IMR-90 (cell line): ENCODE results near the gene CFAP97D1. TPM values are rescaled to one million over a fixed set of nuclear protein-coding genes. Genes with fewer than 3 reads are reported as not detected.

Experiments
- ATAC-seq: fragments of 200-7000 bp; cut with Tn5 transposase; 2 replicates; pipeline ENCODE4 v1.9.1; 2020; ENCODE audit warnings: low read depth, mild to moderate bottlenecking, moderate library complexity
- BruUV-seq: library from RNA; stranded (reverse); fragments of 400-500 nt; replicated peaks from 2 replicates; lab custom pipeline; 2021; lab: Mats Ljungman, UMichigan
- CTCF ChIA-PET: fragments of 300-600 bp; formaldehyde crosslinking; extraction: SDS; loops from one replicate; lab custom pipeline; 2021; ENCODE audit warnings: antibody characterized with exemption; lab: Yijun Ruan, JAX
- POLR2A ChIA-PET: fragments of 300-600 bp; sonication (Branson Sonifier 250); formaldehyde crosslinking; loops from one replicate; lab custom pipeline; 2022; ENCODE audit warnings: antibody characterized with exemption; ENCODE audit not compliant: unreplicated experiment; lab: Charles Lee
- DNase-seq: peaks from one replicate; pipeline ENCODE4 v3.0.0; 2013
- H2AFZ ChIP-seq: replicated peaks from 2 replicates; pipeline ENCODE3; 2013; ENCODE audit warnings: low read length, mild to moderate bottlenecking; ENCODE audit not compliant: poor library complexity
- H2AK5ac ChIP-seq: 2 replicates; pipeline ENCODE4 v1.6.1; 2013; ENCODE audit warnings: low read depth, low read length, inconsistent platforms
- H2AK9ac ChIP-seq: replicated peaks from 2 replicates; pipeline ENCODE3; 2013; ENCODE audit warnings: mild to moderate bottlenecking, low read depth, low read length, moderate library complexity; ENCODE audit not compliant: poor library complexity
- H2BK120ac ChIP-seq: 2 replicates; pipeline ENCODE4 v1.6.1; 2013; ENCODE audit warnings: low read depth, low read length, inconsistent platforms
- H2BK15ac ChIP-seq: 3 replicates; pipeline ENCODE4 v1.6.1; 2013; ENCODE audit warnings: low read depth, low read length, inconsistent platforms
- H2BK20ac ChIP-seq: 2 replicates; pipeline ENCODE4 v1.6.1; 2013; ENCODE audit warnings: low read depth, mild to moderate bottlenecking, inconsistent platforms, low read length, moderate library complexity
- H2BK5ac ChIP-seq: 2 replicates; pipeline ENCODE4 v1.6.1; 2013; ENCODE audit warnings: mild to moderate bottlenecking, low read depth, low read length, inconsistent platforms; ENCODE audit not compliant: poor library complexity, severe bottlenecking
- H3K14ac ChIP-seq: replicated peaks from 2 replicates; pipeline ENCODE4 v1.6.1; 2013; ENCODE audit warnings: low read depth, low read length, inconsistent platforms
- H3K18ac ChIP-seq: 2 replicates; pipeline ENCODE4 v1.6.1; 2013; ENCODE audit warnings: low read depth, low read length, control low read depth
- H3K23ac ChIP-seq: 2 replicates; pipeline ENCODE4 v1.6.1; 2013; ENCODE audit warnings: low read depth, low read length, inconsistent platforms
- H3K27ac ChIP-seq: 2 replicates; pipeline ENCODE4 v1.5.1; 2013; ENCODE audit warnings: mild to moderate bottlenecking, control low read depth, low read length; ENCODE audit not compliant: insufficient read depth
- H3K27me3 ChIP-seq: 2 replicates; pipeline ENCODE4 v1.6.1; 2013; ENCODE audit warnings: low read length; ENCODE audit not compliant: control insufficient read depth, insufficient read depth
- H3K36me3 ChIP-seq: 2 replicates; pipeline ENCODE4 v1.6.1; 2013; ENCODE audit warnings: low read length, mixed read lengths; ENCODE audit not compliant: control insufficient read depth, insufficient read depth
- H3K4ac ChIP-seq: 2 replicates; pipeline ENCODE4 v1.6.1; 2013; ENCODE audit warnings: low read depth, low read length, inconsistent platforms
- H3K4me1 ChIP-seq: 2 replicates; pipeline ENCODE4 v1.6.1; 2013; ENCODE audit warnings: low read length, mixed read lengths; ENCODE audit not compliant: control insufficient read depth, insufficient read depth
- H3K4me2 ChIP-seq: 2 replicates; pipeline ENCODE4 v1.6.1; 2013; ENCODE audit warnings: low read depth, mild to moderate bottlenecking, control low read depth, low read length, moderate library complexity
- H3K4me3 ChIP-seq: 2 replicates; pipeline ENCODE4 v1.5.1; 2013; ENCODE audit warnings: low read depth, mild to moderate bottlenecking, control low read depth, low read length, moderate library complexity; ENCODE audit not compliant: insufficient read depth
- H3K56ac ChIP-seq: 2 replicates; pipeline ENCODE4 v1.6.1; 2013; ENCODE audit warnings: low read length, inconsistent platforms; ENCODE audit not compliant: insufficient read depth; ENCODE audit errors: extremely low read depth
- H3K79me1 ChIP-seq, 2 experiments: 2 replicates each; pipeline ENCODE4 v1.6.1; 2013; ENCODE audit warnings: low read length in 2 of 2, inconsistent platforms in 1 of 2, low read depth in 1 of 2
- H3K9ac ChIP-seq: 2 replicates; pipeline ENCODE4 v1.6.1; 2013; ENCODE audit warnings: low read depth, low read length, control low read depth
- H3K9me1 ChIP-seq: 2 replicates; pipeline ENCODE4 v1.6.1; 2013; ENCODE audit warnings: low read length, inconsistent platforms; ENCODE audit not compliant: insufficient read depth
- H3K9me3 ChIP-seq: 2 replicates; pipeline ENCODE4 v1.6.1; 2013; ENCODE audit warnings: low read length; ENCODE audit not compliant: control insufficient read depth, insufficient read depth
- H4K20me1 ChIP-seq: 2 replicates; pipeline ENCODE4 v1.6.1; 2013; ENCODE audit warnings: low read length, inconsistent platforms; ENCODE audit not compliant: insufficient read depth
- H4K5ac ChIP-seq: 2 replicates; pipeline ENCODE4 v1.6.1; 2013; ENCODE audit warnings: mild to moderate bottlenecking, low read depth, low read length, control low read depth
- H4K8ac ChIP-seq, 2 experiments: 2 replicates each; pipeline ENCODE4 v1.6.1; 2013; ENCODE audit warnings: low read depth in 2 of 2, low read length in 2 of 2, control low read depth in 1 of 2, inconsistent platforms in 1 of 2
- H4K91ac ChIP-seq: 2 replicates; pipeline ENCODE4 v1.6.1; 2013; ENCODE audit warnings: low read depth, low read length, inconsistent platforms; ENCODE audit not compliant: insufficient read depth
- CHD1 ChIP-seq: IDR thresholded peaks from 2 replicates; pipeline ENCODE4 v1.6.1; 2012; ENCODE audit warnings: low read depth, low read length, improper control_type of control experiment
- ELK1 ChIP-seq: fragments of 150-350 bp; IDR thresholded peaks from 2 replicates; pipeline ENCODE4 v1.6.1; 2016; ENCODE audit warnings: low read depth, mild to moderate bottlenecking, low read length, moderate library complexity, borderline replicate concordance
- FOS ChIP-seq: fragments of 150-350 bp; IDR thresholded peaks from 2 replicates; pipeline ENCODE4 v1.6.1; 2016; ENCODE audit warnings: low read depth, low read length
- MAZ ChIP-seq: IDR thresholded peaks from 2 replicates; pipeline ENCODE4 v1.6.1; 2012; ENCODE audit warnings: low read depth, mild to moderate bottlenecking, low read length, improper control_type of control experiment, moderate library complexity, borderline replicate concordance
- POLR2A ChIP-seq: IDR thresholded peaks from 2 replicates; pipeline ENCODE4 v1.6.1; 2012; ENCODE audit warnings: mild to moderate bottlenecking, low read depth, low read length
- RCOR1 ChIP-seq: IDR thresholded peaks from 2 replicates; pipeline ENCODE4 v1.6.1; 2012; ENCODE audit warnings: mild to moderate bottlenecking, low read length, improper control_type of control experiment; ENCODE audit not compliant: insufficient replicate concordance
- RFX5 ChIP-seq: IDR thresholded peaks from 2 replicates; pipeline ENCODE4 v1.8.0; 2012; ENCODE audit warnings: low read depth, mild to moderate bottlenecking, low read length, moderate library complexity
- SMC3 ChIP-seq: fragments of 150-350 bp; IDR thresholded peaks from 2 replicates; pipeline ENCODE4 v1.6.1; 2016; ENCODE audit warnings: low read depth, mild to moderate bottlenecking, antibody characterized with exemption, low read length, moderate library complexity
- USF2 ChIP-seq: fragments of 150-350 bp; IDR thresholded peaks from 2 replicates; pipeline ENCODE4 v1.6.1; 2017; ENCODE audit warnings: mild to moderate bottlenecking, antibody characterized with exemption, low read length, low read depth
- WGBS, 2 experiments: methylation state at CpG; one replicate each; pipeline versions ENCODE4 v1.1.5 to v1.1.7; 2013; ENCODE audit warnings: missing lambda C conversion rate in 2 of 2; ENCODE audit not compliant: insufficient read length in 1 of 2; ENCODE audit errors: extremely low coverage in 2 of 2; 5-methylcytosine and 5-hydroxymethylcytosine counted together
- dilution Hi-C: fragments of 300-500 bp; cut with HindIII; formaldehyde crosslinking; loops from one replicate; pipeline ENCODE4 v1.14.3; 2018; ENCODE audit warnings: low sequenced_read_pairs; ENCODE audit not compliant: unreplicated experiment
- in situ Hi-C: fragments of 300-500 bp; cut with MboI; formaldehyde crosslinking; loops from 3 replicates; pipeline ENCODE4 v1.14.3; 2019; ENCODE audit warnings: low sequenced_read_pairs, inconsistent platforms, mixed read lengths
- intact Hi-C: fragments of 100-400 bp; cut with micrococcal nuclease; formaldehyde crosslinking; loops from 2 replicates; pipeline ENCODE4 v1.10.0; 2022
- polyA plus RNA-seq, 3 experiments: library from polyadenylated mRNA; depleted of rRNA; stranded (reverse); fragments of >200 nt; gene quantifications; 2 replicates each; pipeline ENCODE4 v1.2.3, GENCODE V29; 2012; ENCODE audit warnings: low replicate concordance in 1 of 3
- total RNA-seq: library from RNA; depleted of rRNA; stranded (reverse); fragments of >200 nt; gene quantifications from 2 replicates; pipeline ENCODE4 v1.2.3, GENCODE V29; 2012

The CFAP97D1 gene
- total and polyA plus RNA-seq, 2 of the 4 experiments (the other 2 are of a cell fraction) = under 0.01 TPM; not detected in 1

- H3K36me3 ChIP-seq = no peaks in the 10 kb centered on the region
- POLR2A ChIA-PET = no interaction called here
- no peak for ATAC-seq
- no peaks in the 10 kb centered on the region for H3K27me3 ChIP-seq
- peaks cover 19% of the 10 kb centered on the region for H3K9me1 ChIP-seq
- in situ Hi-C loops = no loop called here
- CTCF ChIA-PET = no interaction called here
- H4K20me1 ChIP-seq = no peaks in the 10 kb centered on the region
- no peak overlapping the region for H4K8ac ChIP-seq
- DNase-seq = no peak
- no peaks in the 10 kb centered on the region for H3K79me1 ChIP-seq
- H2AK5ac ChIP-seq = no peak overlapping the region
- no peak overlapping the region for H4K91ac ChIP-seq
- H4K5ac ChIP-seq = no peak overlapping the region
- H2BK120ac ChIP-seq = no peak overlapping the region
- H3K18ac ChIP-seq = no peak overlapping the region
- 100% methylated on average over 1 of the region's 2 CpGs; no CpG with 5 or more reads in 1 of the 2 experiments for WGBS, 2 experiments
- no TSS peak for BruUV-seq
- no peak overlapping the region for H3K4ac ChIP-seq
- no peaks in the 10 kb centered on the region for H3K9me3 ChIP-seq
- peaks cover 18% of the 10 kb centered on the region for H3K4me1 ChIP-seq
- no peak overlapping the region for H2AK9ac ChIP-seq
- H3K14ac ChIP-seq = no peak overlapping the region
- no peak overlapping the region for H3K4me2 ChIP-seq
- H3K9ac ChIP-seq = no peak overlapping the region
- TF ChIP-seq FOS (no peak), CHD1 (no peak), USF2 (no peak), POLR2A (no peak), RCOR1 (no peak), ELK1 (no peak), RFX5 (no peak), MAZ (no peak), SMC3 (no peak)
- H2BK15ac ChIP-seq = no peak overlapping the region
- H2BK20ac ChIP-seq = no peak overlapping the region
- H3K27ac ChIP-seq = no peak overlapping the region
- H2BK5ac ChIP-seq = no peak overlapping the region
- no peak overlapping the region for H3K56ac ChIP-seq
- H2AFZ ChIP-seq = no peak overlapping the region
- no peak overlapping the region for H3K23ac ChIP-seq
- no peak overlapping the region for H3K4me3 ChIP-seq
- intact Hi-C loops = no loop called here
- dilution Hi-C loops = no loop called here
Observed at GRCh38 chr17:43737722-43738121, 42.5 kb upstream of the CFAP97D1 start.
